HCT116 (cell line): Measurements from ENCODE around the gene B4GALNT2. TPM values are rescaled to one million over a fixed set of nuclear protein-coding genes. Genes with fewer than 3 reads are reported as not detected.

Source experiments
- ATAC-seq: fragments of 200-7000 bp; cut with Tn5 transposase; 2 replicates; pipeline ENCODE4 v1.9.1; 2020; ENCODE audit warnings: mild to moderate bottlenecking, moderate library complexity
- BruUV-seq: library from RNA; stranded (reverse); fragments of 400-500 nt; replicated peaks from 2 replicates; lab custom pipeline; 2021; lab: Mats Ljungman, UMichigan
- CTCF ChIA-PET: fragments of 300-600 bp; sonication (Branson Sonifier 250); formaldehyde crosslinking; loops from one replicate; lab custom pipeline; 2021; ENCODE audit warnings: antibody characterized with exemption; lab: Charles Lee
- POLR2A ChIA-PET: fragments of 300-600, 350-600 bp; sonication (Branson Sonifier 250); formaldehyde crosslinking; loops from one replicate; lab custom pipeline; 2021; ENCODE audit warnings: antibody characterized with exemption; lab: Charles Lee
- RAD21 ChIA-PET, 2 experiments: fragments of 300-600 bp; sonication (Branson Sonifier 250); formaldehyde crosslinking; loops; one replicate each; lab custom pipeline; 2023; ENCODE audit warnings: low total read pairs in 2 of 2; ENCODE audit not compliant: uncharacterized antibody in 2 of 2, unreplicated experiment in 2 of 2, low non-redundant PET in 1 of 2; lab: Charles Lee
- DNase-seq: peaks from one replicate; pipeline ENCODE4 v3.0.0-alpha.2; 2010; ENCODE audit warnings: low read depth, low spot score
- H2AFZ ChIP-seq: fragments of 200-600 bp; shearing (Covaris generic), sonication (generic); 2 replicates; pipeline ENCODE4 v1.6.1; 2017; ENCODE audit warnings: low read depth, mixed run types, mixed read lengths, antibody characterized with exemption, low read length; ENCODE audit not compliant: poor library complexity, severe bottlenecking
- H3K27ac ChIP-seq: 2 replicates; pipeline ENCODE4 v1.5.1; 2012; ENCODE audit warnings: low read depth, low read length
- H3K27me3 ChIP-seq: fragments of 200-600 bp; sonication (generic); 2 replicates; pipeline ENCODE4 v1.6.1; 2016; ENCODE audit warnings: mixed run types, low read length, mixed read lengths; ENCODE audit not compliant: insufficient read depth
- H3K36me3 ChIP-seq, 2 experiments: fragments of 200-500 bp in 1 of 2; fragments of 200-600 bp in 1 of 2; sonication (Bioruptor generic) in 1 of 2; sonication (generic) in 1 of 2; 2 replicates each; pipeline versions ENCODE4 v1.5.1 to v1.6.1; 2014 to 2016; ENCODE audit warnings: low read length in 2 of 2, inconsistent platforms in 1 of 2, mixed read lengths in 1 of 2, mixed run types in 1 of 2; ENCODE audit not compliant: insufficient read depth in 2 of 2, control insufficient read depth in 1 of 2
- H3K4me1 ChIP-seq, 2 experiments: fragments of 200-600 bp in 1 of 2; sonication (generic) in 1 of 2; 2 replicates each; pipeline versions ENCODE4 v1.5.1 to v1.6.1; 2012 to 2017; ENCODE audit warnings: low read length in 2 of 2, inconsistent platforms in 1 of 2, mild to moderate bottlenecking in 1 of 2, mixed read lengths in 1 of 2, mixed run types in 1 of 2, moderate library complexity in 1 of 2; ENCODE audit not compliant: insufficient read depth in 2 of 2, control insufficient read depth in 1 of 2
- H3K4me2 ChIP-seq: fragments of 200-600 bp; sonication (generic); 2 replicates; pipeline ENCODE4 v1.6.1; 2017; ENCODE audit warnings: mixed run types, low read length, mixed read lengths
- H3K4me3 ChIP-seq, 2 experiments: fragments of 200-600 bp in 1 of 2; sonication (generic) in 1 of 2; replicated peaks in 1 of 2; 2 replicates each; pipeline ENCODE4 v1.5.1; 2011 to 2016; ENCODE audit warnings: low read length in 2 of 2, control low read depth in 1 of 2, low read depth in 1 of 2, mild to moderate bottlenecking in 1 of 2, mixed read lengths in 1 of 2, mixed run types in 1 of 2
- H3K79me2 ChIP-seq: fragments of 200-600 bp; sonication (generic); 2 replicates; pipeline ENCODE4 v1.6.1; 2017; ENCODE audit warnings: mild to moderate bottlenecking, mixed run types, low read length, moderate library complexity, mixed read lengths; ENCODE audit not compliant: insufficient read depth
- H3K9ac ChIP-seq: fragments of 200-600 bp; sonication (generic); 2 replicates; pipeline ENCODE4 v1.6.1; 2016; ENCODE audit warnings: low read length, mixed read lengths
- H3K9me2 ChIP-seq: fragments of 200-600 bp; sonication (generic), shearing (Covaris generic); 2 replicates; pipeline ENCODE4 v1.6.1; 2017; ENCODE audit warnings: mixed run types, mild to moderate bottlenecking, moderate library complexity; ENCODE audit not compliant: insufficient read depth
- H3K9me3 ChIP-seq, 2 experiments: fragments of 200-500 bp in 1 of 2; fragments of 200-600 bp in 1 of 2; sonication (Bioruptor generic) in 1 of 2; sonication (generic) in 1 of 2; 2 replicates each; pipeline ENCODE4 v1.6.1; 2014 to 2017; ENCODE audit warnings: low read length in 2 of 2, mixed read lengths in 2 of 2, inconsistent platforms in 1 of 2, low read depth in 1 of 2, mild to moderate bottlenecking in 1 of 2, mixed run types in 1 of 2, moderate library complexity in 1 of 2; ENCODE audit not compliant: control insufficient read depth in 1 of 2, insufficient read depth in 1 of 2
- H4K20me1 ChIP-seq: fragments of 200-600 bp; sonication (generic), shearing (Covaris generic); 2 replicates; pipeline ENCODE4 v1.6.1; 2017; ENCODE audit warnings: mixed run types, mild to moderate bottlenecking, moderate library complexity; ENCODE audit not compliant: insufficient read depth
- CBX3 ChIP-seq: IDR thresholded peaks from 2 replicates; pipeline ENCODE4 v1.6.1; 2012; ENCODE audit warnings: low read depth
- CEBPB ChIP-seq: IDR thresholded peaks from 2 replicates; pipeline ENCODE4 v1.6.1; 2012; ENCODE audit warnings: low read depth
- ELF1 ChIP-seq: IDR thresholded peaks from 2 replicates; pipeline ENCODE4 v1.6.1; 2012; ENCODE audit warnings: low read depth, borderline replicate concordance
- EZH2 ChIP-seq: fragments of 200-600 bp; sonication (generic); IDR thresholded peaks from 2 replicates; pipeline ENCODE4 v1.6.1; 2017; ENCODE audit warnings: antibody characterized with exemption, mixed run types
- JUND ChIP-seq: IDR thresholded peaks from 2 replicates; pipeline ENCODE4 v1.6.1; 2012
- POLR2A ChIP-seq: IDR thresholded peaks from 2 replicates; pipeline ENCODE4 v1.7.0; 2011; ENCODE audit warnings: borderline replicate concordance; ENCODE audit not compliant: insufficient read depth, insufficient read length; ENCODE audit errors: extremely low read depth
- TCF7L2 ChIP-seq: IDR thresholded peaks from 2 replicates; pipeline ENCODE4 v1.7.0; 2011; ENCODE audit warnings: borderline replicate concordance, inconsistent platforms; ENCODE audit not compliant: insufficient read depth, insufficient read length; ENCODE audit errors: extremely low read depth
- ZFX ChIP-seq: fragments of 450-650 bp; IDR thresholded peaks from 2 replicates; pipeline ENCODE4 v1.6.1; 2017
- ZNF274 ChIP-seq: fragments of 200-500 bp; sonication (Bioruptor generic); IDR thresholded peaks from 2 replicates; pipeline ENCODE4 v1.6.1; 2014; ENCODE audit warnings: mild to moderate bottlenecking, low read depth, low read length, inconsistent platforms
- intact Hi-C: fragments of 100-400 bp; cut with micrococcal nuclease; formaldehyde crosslinking; loops from 2 replicates; pipeline ENCODE4 v1.10.0; 2022
- total RNA-seq: library from RNA; stranded (reverse); gene quantifications from one replicate; pipeline ENCODE4 v1.2.1, GENCODE V29; 2021; ENCODE audit not compliant: unreplicated experiment
- TF ChIP-seq, protein P1 (sequence below), 3 experiments: fragments of 200-600 bp in 1 of 3; sonication (generic) in 1 of 3; IDR thresholded peaks in 2 of 3; conservative IDR thresholded peaks in 1 of 3; 2 replicates each; pipeline ENCODE4 v1.5.1; 2012 to 2017; ENCODE audit warnings: low read depth in 2 of 3, low read length in 2 of 3, antibody characterized with exemption in 1 of 3, borderline replicate concordance in 1 of 3, control low read depth in 1 of 3, mild to moderate bottlenecking in 1 of 3, mixed read lengths in 1 of 3, mixed run types in 1 of 3, moderate library complexity in 1 of 3; ENCODE audit not compliant: insufficient read depth in 1 of 3
- TF ChIP-seq, protein P2 (sequence below): IDR thresholded peaks from 2 replicates; pipeline ENCODE4 v1.6.1; 2012; ENCODE audit warnings: low read depth
- TF ChIP-seq, protein P3 (sequence below): IDR thresholded peaks from 2 replicates; pipeline ENCODE4 v1.6.1; 2012

B4GALNT2 gene
- total RNA-seq, 1 experiment from 2014 or later: not detected

DNA sequence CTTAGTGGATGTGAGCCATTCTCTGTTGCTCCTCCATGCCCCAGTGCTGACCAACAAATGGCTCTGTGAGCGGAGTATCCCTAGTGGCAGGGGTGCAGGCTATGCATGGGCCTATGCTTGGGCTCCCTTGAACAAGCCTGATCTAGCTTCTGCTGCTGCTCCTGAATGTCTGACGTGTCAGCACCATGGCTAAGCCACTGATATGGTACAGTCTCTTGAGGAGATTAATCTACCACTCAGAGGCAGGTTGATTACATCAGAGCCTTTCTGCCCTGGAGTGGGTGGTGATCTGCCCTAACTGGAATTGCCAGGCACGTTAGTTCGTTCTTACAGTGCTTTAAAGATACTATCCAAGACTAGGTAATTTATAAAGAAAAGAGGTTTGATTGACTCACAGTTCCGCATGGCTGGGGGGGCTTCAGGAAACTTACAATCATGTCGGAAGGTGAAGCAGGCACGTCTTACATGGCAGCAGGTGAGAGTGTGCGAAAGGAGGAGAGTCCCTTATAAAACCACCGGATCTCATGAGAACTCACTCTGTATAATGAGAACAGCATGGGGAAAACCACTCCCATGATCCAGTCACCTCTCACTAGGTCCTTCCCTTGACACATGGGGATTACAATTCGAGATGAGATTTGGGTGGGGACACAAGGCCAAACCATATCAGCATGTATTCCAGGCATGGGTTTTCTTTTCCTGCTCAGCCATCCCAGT, 41.5 kb upstream of the B4GALNT2 start:
- Histone ChIP-seq H3K4me1 (no peaks in the 10 kb centered on the region), H3K4me3 (no peak overlapping the region), H3K9me2 (no peaks in the 10 kb centered on the region), H4K20me1 (no peaks in the 10 kb centered on the region)
- CTCF ChIA-PET: no interaction called here
- DNase-seq: no peak
- intact Hi-C loops: no loop called here
- TF ChIP-seq ZNF274 (no peak), CEBPB (no peak), POLR2A (no peak), CBX3 (no peak), ZFX (no peak)
- TF ChIP-seq, protein P1, sequence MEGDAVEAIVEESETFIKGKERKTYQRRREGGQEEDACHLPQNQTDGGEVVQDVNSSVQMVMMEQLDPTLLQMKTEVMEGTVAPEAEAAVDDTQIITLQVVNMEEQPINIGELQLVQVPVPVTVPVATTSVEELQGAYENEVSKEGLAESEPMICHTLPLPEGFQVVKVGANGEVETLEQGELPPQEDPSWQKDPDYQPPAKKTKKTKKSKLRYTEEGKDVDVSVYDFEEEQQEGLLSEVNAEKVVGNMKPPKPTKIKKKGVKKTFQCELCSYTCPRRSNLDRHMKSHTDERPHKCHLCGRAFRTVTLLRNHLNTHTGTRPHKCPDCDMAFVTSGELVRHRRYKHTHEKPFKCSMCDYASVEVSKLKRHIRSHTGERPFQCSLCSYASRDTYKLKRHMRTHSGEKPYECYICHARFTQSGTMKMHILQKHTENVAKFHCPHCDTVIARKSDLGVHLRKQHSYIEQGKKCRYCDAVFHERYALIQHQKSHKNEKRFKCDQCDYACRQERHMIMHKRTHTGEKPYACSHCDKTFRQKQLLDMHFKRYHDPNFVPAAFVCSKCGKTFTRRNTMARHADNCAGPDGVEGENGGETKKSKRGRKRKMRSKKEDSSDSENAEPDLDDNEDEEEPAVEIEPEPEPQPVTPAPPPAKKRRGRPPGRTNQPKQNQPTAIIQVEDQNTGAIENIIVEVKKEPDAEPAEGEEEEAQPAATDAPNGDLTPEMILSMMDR (IDR thresholded peaks at IDR 0.05 in 2 of 3, conservative IDR thresholded peaks at IDR 0.05 in 1 of 3; ENCODE audit: borderline replicate concordance in 1 of 3, insufficient read depth in 1 of 3, low read depth in 2 of 3, low read length in 2 of 3): no peak
- TF ChIP-seq, all 23 proteins: peak for 0
- ATAC-seq: no peak
- ChIA-PET RAD21 (no interaction called here), POLR2A (no interaction called here)
- BruUV-seq: no TSS peak
- Histone ChIP-seq H3K36me3 (no peaks in the 10 kb centered on the region), H3K27ac (no peak overlapping the region), H3K4me2 (no peak overlapping the region), H3K9me3 (no peaks in the 10 kb centered on the region), H3K27me3 (no peaks in the 10 kb centered on the region), H2AFZ (no peak overlapping the region), H3K9ac (no peak overlapping the region), H3K79me2 (no peaks in the 10 kb centered on the region)

DNA sequence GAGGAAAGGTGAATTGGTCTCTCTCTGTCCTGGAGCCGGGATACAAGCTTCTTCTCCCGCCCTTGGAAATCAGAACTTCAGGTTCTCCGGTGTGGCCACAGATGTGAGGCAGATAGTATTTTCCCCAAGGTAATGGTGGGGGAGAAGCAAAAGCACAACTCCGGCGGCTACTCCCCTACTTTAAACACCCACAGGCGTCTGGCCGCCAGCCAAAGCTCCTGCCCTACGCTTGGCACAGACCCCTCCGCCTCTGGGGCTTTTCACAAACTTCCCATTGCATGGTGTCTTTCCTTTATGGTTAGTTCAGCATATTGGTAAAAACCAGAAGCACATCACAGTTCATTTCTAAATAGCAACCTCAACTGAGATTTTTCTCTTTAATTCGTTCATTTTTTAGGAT, 39.4 kb upstream of the B4GALNT2 start:
- Histone ChIP-seq H3K4me1 (no peaks in the 10 kb centered on the region), H2AFZ (no peak overlapping the region), H4K20me1 (no peaks in the 10 kb centered on the region), H3K36me3 (no peaks in the 10 kb centered on the region), H3K9ac (no peak overlapping the region), H3K4me2 (no peak overlapping the region), H3K27me3 (no peaks in the 10 kb centered on the region), H3K4me3 (no peak overlapping the region), H3K9me3 (no peaks in the 10 kb centered on the region), H3K27ac (no peak overlapping the region), H3K9me2 (no peaks in the 10 kb centered on the region), H3K79me2 (no peaks in the 10 kb centered on the region)
- no TSS peak for BruUV-seq
- CTCF ChIA-PET: no interaction called here
- POLR2A ChIA-PET: no interaction called here
- ATAC-seq (no peak), DNase-seq (no peak)
- intact Hi-C loops: no loop called here
- RAD21 ChIA-PET: no interaction called here
- TF ChIP-seq EZH2 (no peak), CBX3 (no peak), ELF1 (no peak), ZFX (no peak), JUND (no peak), CEBPB (no peak), TCF7L2 (no peak)
- TF ChIP-seq, protein P2, sequence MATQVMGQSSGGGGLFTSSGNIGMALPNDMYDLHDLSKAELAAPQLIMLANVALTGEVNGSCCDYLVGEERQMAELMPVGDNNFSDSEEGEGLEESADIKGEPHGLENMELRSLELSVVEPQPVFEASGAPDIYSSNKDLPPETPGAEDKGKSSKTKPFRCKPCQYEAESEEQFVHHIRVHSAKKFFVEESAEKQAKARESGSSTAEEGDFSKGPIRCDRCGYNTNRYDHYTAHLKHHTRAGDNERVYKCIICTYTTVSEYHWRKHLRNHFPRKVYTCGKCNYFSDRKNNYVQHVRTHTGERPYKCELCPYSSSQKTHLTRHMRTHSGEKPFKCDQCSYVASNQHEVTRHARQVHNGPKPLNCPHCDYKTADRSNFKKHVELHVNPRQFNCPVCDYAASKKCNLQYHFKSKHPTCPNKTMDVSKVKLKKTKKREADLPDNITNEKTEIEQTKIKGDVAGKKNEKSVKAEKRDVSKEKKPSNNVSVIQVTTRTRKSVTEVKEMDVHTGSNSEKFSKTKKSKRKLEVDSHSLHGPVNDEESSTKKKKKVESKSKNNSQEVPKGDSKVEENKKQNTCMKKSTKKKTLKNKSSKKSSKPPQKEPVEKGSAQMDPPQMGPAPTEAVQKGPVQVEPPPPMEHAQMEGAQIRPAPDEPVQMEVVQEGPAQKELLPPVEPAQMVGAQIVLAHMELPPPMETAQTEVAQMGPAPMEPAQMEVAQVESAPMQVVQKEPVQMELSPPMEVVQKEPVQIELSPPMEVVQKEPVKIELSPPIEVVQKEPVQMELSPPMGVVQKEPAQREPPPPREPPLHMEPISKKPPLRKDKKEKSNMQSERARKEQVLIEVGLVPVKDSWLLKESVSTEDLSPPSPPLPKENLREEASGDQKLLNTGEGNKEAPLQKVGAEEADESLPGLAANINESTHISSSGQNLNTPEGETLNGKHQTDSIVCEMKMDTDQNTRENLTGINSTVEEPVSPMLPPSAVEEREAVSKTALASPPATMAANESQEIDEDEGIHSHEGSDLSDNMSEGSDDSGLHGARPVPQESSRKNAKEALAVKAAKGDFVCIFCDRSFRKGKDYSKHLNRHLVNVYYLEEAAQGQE: no peak
- TF ChIP-seq, protein P3, sequence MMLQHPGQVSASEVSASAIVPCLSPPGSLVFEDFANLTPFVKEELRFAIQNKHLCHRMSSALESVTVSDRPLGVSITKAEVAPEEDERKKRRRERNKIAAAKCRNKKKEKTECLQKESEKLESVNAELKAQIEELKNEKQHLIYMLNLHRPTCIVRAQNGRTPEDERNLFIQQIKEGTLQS: no peak
